K562 (cell line): ENCODE measurements around the gene KRT85. TPM values are rescaled to one million over a fixed set of nuclear protein-coding genes. Genes with fewer than 3 reads are reported as not detected.

Source experiments
- ATAC-seq: fragments of 200-7000 bp; cut with Tn5 transposase; 3 replicates; pipeline ENCODE4 v1.9.1; 2020; ENCODE audit warnings: moderate library complexity
- Bru-seq: library from RNA; stranded (reverse); fragments of 400-500 nt; gene quantifications from one replicate; lab custom pipeline; 2021; lab: Mats Ljungman, UMichigan
- BruChase-seq, 2 experiments: library from RNA; stranded (reverse); fragments of 400-500 nt; gene quantifications; one replicate each; lab custom pipeline; 2021; lab: Mats Ljungman, UMichigan
- BruUV-seq: library from RNA; stranded (reverse); fragments of 400-500 nt; replicated peaks from 2 replicates; lab custom pipeline; 2021; lab: Mats Ljungman, UMichigan
- CTCF ChIA-PET: fragments of 300-600 bp; formaldehyde crosslinking; extraction: SDS; loops from one replicate; lab custom pipeline; 2021; ENCODE audit warnings: low intra/inter-chr PET ratio; lab: Yijun Ruan, JAX
- POLR2A ChIA-PET: fragments of 300-600, 350-650 bp; sonication (Branson Sonifier 250); formaldehyde crosslinking; extraction: SDS; loops from one replicate; lab custom pipeline; 2021; ENCODE audit warnings: antibody characterized with exemption, inconsistent platforms; lab: Yijun Ruan, JAX
- DNase-seq, 4 experiments: peaks; one replicate each; pipeline versions ENCODE4 v3.0.0 to v3.0.0-alpha.2; 2011 to 2018; ENCODE audit warnings: low spot score in 3 of 4, mixed read lengths in 3 of 4; ENCODE audit errors: extremely low read depth in 1 of 4
- FAIRE-seq: peaks from 2 replicates; lab custom pipeline; 2011; peaks lifted over from hg19 to GRCh38; lab: Jason Lieb, UNC
- H2AFZ ChIP-seq: 2 replicates; pipeline ENCODE4 v1.6.0; 2011; ENCODE audit warnings: low read depth, low read length, control low read depth, inconsistent platforms
- H3K27ac ChIP-seq: fragments of 200-600 bp; 3 replicates; pipeline ENCODE4 v1.8.0; 2011; ENCODE audit warnings: low read depth, mild to moderate bottlenecking, control low read depth, inconsistent platforms, low read length, moderate library complexity, mixed read lengths; ENCODE audit errors: extremely low read depth
- H3K27me3 ChIP-seq, 2 experiments: fragments of 300-600 bp in 1 of 2; 2 replicates in 1 of 2; 3 replicates in 1 of 2; pipeline versions ENCODE4 v1.6.0 to v1.8.0; 2011; ENCODE audit warnings: inconsistent platforms in 2 of 2, low read length in 2 of 2, mild to moderate bottlenecking in 1 of 2, mixed read lengths in 1 of 2, moderate library complexity in 1 of 2; ENCODE audit not compliant: control insufficient read depth in 2 of 2, insufficient read depth in 2 of 2
- H3K36me3 ChIP-seq: fragments of 300-600 bp; 3 replicates; pipeline ENCODE4 v1.8.0; 2011; ENCODE audit warnings: mild to moderate bottlenecking, low read length, inconsistent platforms; ENCODE audit not compliant: control insufficient read depth, insufficient read depth
- H3K4me1 ChIP-seq, 2 experiments: fragments of 200-600 bp in 1 of 2; replicated peaks in 1 of 2; 2 replicates in 1 of 2; 3 replicates in 1 of 2; pipeline versions ENCODE4 v1.5.1 to v1.8.0; 2011; ENCODE audit warnings: inconsistent platforms in 2 of 2, low read length in 2 of 2, mild to moderate bottlenecking in 1 of 2, mixed read lengths in 1 of 2, moderate library complexity in 1 of 2; ENCODE audit not compliant: control insufficient read depth in 2 of 2, insufficient read depth in 2 of 2
- H3K4me2 ChIP-seq: 2 replicates; pipeline ENCODE4 v1.6.1; 2011; ENCODE audit warnings: low read length, control low read depth, inconsistent platforms, mixed read lengths; ENCODE audit not compliant: insufficient read depth
- H3K4me3 ChIP-seq: fragments of 200-600 bp; sonication (generic), shearing (Covaris generic); 2 replicates; pipeline ENCODE4 v1.5.1; 2016; ENCODE audit warnings: control low read depth, inconsistent platforms
- H3K79me2 ChIP-seq: fragments of 200-600 bp; 3 replicates; pipeline ENCODE4 v1.8.0; 2011; ENCODE audit warnings: low read length, inconsistent platforms; ENCODE audit not compliant: control insufficient read depth, insufficient read depth
- H3K9ac ChIP-seq, 2 experiments: 2 replicates each; pipeline versions ENCODE4 v1.6.0 to v1.6.1; 2011; ENCODE audit warnings: low read depth in 2 of 2, low read length in 2 of 2, control low read depth in 1 of 2, inconsistent platforms in 1 of 2, mild to moderate bottlenecking in 1 of 2, mixed read lengths in 1 of 2; ENCODE audit not compliant: insufficient read depth in 1 of 2
- H3K9me1 ChIP-seq: one replicate; pipeline ENCODE4 v1.6.0; 2011; ENCODE audit warnings: inconsistent platforms, mild to moderate bottlenecking, low read length, moderate library complexity; ENCODE audit not compliant: control insufficient read depth, insufficient read depth
- H3K9me3 ChIP-seq: replicated peaks from 2 replicates; pipeline ENCODE4 v1.5.1; 2011; ENCODE audit warnings: low read depth, low read length, inconsistent platforms; ENCODE audit not compliant: control insufficient read depth, insufficient read depth
- H4K20me1 ChIP-seq: replicated peaks from 2 replicates; pipeline ENCODE4 v1.6.1; 2011; ENCODE audit warnings: low read length, inconsistent platforms, mixed read lengths; ENCODE audit not compliant: control insufficient read depth, insufficient read depth
- BMI1 ChIP-seq: fragments of 150-350 bp; IDR thresholded peaks from 2 replicates; pipeline ENCODE4 v1.6.1; 2014; ENCODE audit warnings: low read length
- WGBS: fragments of 100-300 bp; shearing (Covaris generic); methylation state at CpG from one replicate; pipeline ENCODE4 v1.1.6; 2016; ENCODE audit warnings: low coverage, mixed read lengths; ENCODE audit not compliant: insufficient coverage; ENCODE audit errors: missing lambda C conversion rate; 5-methylcytosine and 5-hydroxymethylcytosine counted together
- in situ Hi-C: fragments of 300-500 bp; cut with MboI; formaldehyde crosslinking; loops from 4 replicates; pipeline ENCODE4 v1.15.0; 2018; ENCODE audit warnings: inconsistent platforms, mixed read lengths
- intact Hi-C: fragments of 100-400 bp; cut with micrococcal nuclease; formaldehyde crosslinking; loops from 2 replicates; pipeline ENCODE4 v1.14.2; 2022
- long read RNA-seq, 3 experiments: library from polyadenylated mRNA in 2 of 3; library from RNA in 1 of 3; unstranded in 2 of 3; stranded (forward) in 1 of 3; transcript quantifications; one replicate each; pipeline ENCODE4 v2.0.0, GENCODE V29; 2019 to 2022
- polyA minus RNA-seq, 3 experiments: library from RNA; depleted of rRNA, polyadenylated mRNA; stranded (reverse); fragments of >200 nt; gene quantifications; 2 replicates each; pipeline ENCODE4 v1.2.3, GENCODE V29; 2011
- polyA plus RNA-seq, 8 experiments: library from polyadenylated mRNA; depleted of rRNA in 4 of 8; stranded (reverse) in 5 of 8; unstranded in 3 of 8; fragments of >200 nt; fragmentation: Nextera tagmentation in 2 of 8; fragmentation: Illumina TruSeq in 1 of 8; extraction: Ambion mirVana in 2 of 8; extraction: Trizol in 1 of 8; gene quantifications; 2 replicates each; pipeline versions ENCODE4 v1.2.1 to v1.2.3, GENCODE V29; 2011 to 2014; ENCODE audit warnings: inconsistent platforms in 1 of 8, missing spikeins in 1 of 8
- total RNA-seq, 7 experiments: library from RNA; depleted of rRNA in 6 of 7; stranded (reverse); fragments of >200 nt in 6 of 7; fragmentation: Illumina TruSeq in 2 of 7; extraction: Trizol in 2 of 7; gene quantifications; 2 replicates each; pipeline versions ENCODE4 v1.2.1 to v1.2.3, GENCODE V29; 2011 to 2021; ENCODE audit warnings: low replicate concordance in 1 of 7

Gene KRT85
- total RNA-seq (2011; cell fraction: chromatin; rRNA removed; ENCODE audit: low replicate concordance) = not detected in 2 replicates
- not detected in 2 replicates for total RNA-seq (2011; cell fraction: nucleolus; rRNA removed)
- total RNA-seq (2011; cell fraction: nucleoplasm; rRNA removed) = not detected in 2 replicates
- total RNA-seq (2014; rRNA removed) (not detected in 2 replicates), total RNA-seq (2014; rRNA removed; fragmentation: Illumina TruSeq; extraction: Trizol) (not detected in 2 replicates), total RNA-seq (2015; rRNA removed; fragmentation: Illumina TruSeq; extraction: Trizol) (not detected in 2 replicates), total RNA-seq (2021) (not detected in 2 replicates), polyA plus RNA-seq (2011; rRNA removed) (not detected in 2 replicates), polyA plus RNA-seq (2014; fragmentation: Illumina TruSeq; extraction: Trizol) (not detected in 2 replicates), polyA plus RNA-seq (2014; fragmentation: Nextera tagmentation; extraction: Ambion mirVana) (not detected), polyA plus RNA-seq (2014; rRNA removed) (not detected in 2 replicates), polyA minus RNA-seq (2011; rRNA and poly(A)+ RNA removed) (not detected in 2 replicates), Bru-seq, nascent RNA (not detected), BruChase-seq, experiment 1, labeled RNA remaining after a 2-hour chase (not detected), BruChase-seq, experiment 2, labeled RNA remaining after a 6-hour chase (not detected)
- not detected in 2 replicates for polyA plus RNA-seq (2011; cell fraction: cytosol; rRNA removed)
- polyA plus RNA-seq (2011; cell fraction: nucleus; rRNA removed) = not detected in 2 replicates
- polyA plus RNA-seq (2012) = not detected in 2 replicates
- polyA minus RNA-seq (2011; cell fraction: cytosol; rRNA and poly(A)+ RNA removed) = not detected in 2 replicates
- not detected in 2 replicates for polyA minus RNA-seq (2011; cell fraction: nucleus; rRNA and poly(A)+ RNA removed)
- long read RNA-seq, experiment 1 = 0 reads
- long read RNA-seq, experiment 2 = 0 reads
- long read RNA-seq, experiment 3 = 0 reads

- Histone ChIP-seq H3K4me1 (no peaks in the 10 kb centered on the region), H3K4me2 (no peak within 1 kb of the TSS), H4K20me1 (0 out of 2 replicates have a peak, but pooled peaks cover 5% of the 10 kb centered on the region), H2AFZ (no peak within 1 kb of the TSS), H3K79me2 (no peaks in the 10 kb centered on the region), H3K9me1 (no peaks in the 10 kb centered on the region), H3K27me3 (peaks cover 23 to 57% of the 10 kb centered on the region in 2 experiments; a peak in 4 of 5 replicates), H3K36me3 (no peaks in the 10 kb centered on the region), H3K9ac (no peak within 1 kb of the TSS), H3K4me3 (no peak within 1 kb of the TSS), H3K9me3 (no peaks in the 10 kb centered on the region), H3K27ac (no peak within 1 kb of the TSS)
- TF ChIP-seq BMI1 = no peak
- ATAC-seq (no peak), FAIRE-seq (no peak), DNase-seq (no peak)
- ChIA-PET CTCF (no interaction called here), POLR2A (interaction anchor here (0.5 kb wide), 1 partner anchor 656 kb away, joined by 3 read pairs; no protein-coding TSS in a partner anchor)
- in situ Hi-C loops = no loop called here
- 1% methylated on average over 38 of the region's 42 CpGs for WGBS
- intact Hi-C loops = loop anchor here (10.0 kb wide), 1 partner anchor 212 kb away; no protein-coding TSS in a partner anchor
- BruUV-seq = no TSS peak
These were observed at the start of gene KRT85 for GRCh38 chr12:52366738-52367485. KRT85 (minus strand) TSS chr12:52367481; CDS start chr12:52367405, 76 bp downstream.
